HG03280 (cell line): Measurements from ENCODE around the gene ANKRD18A.
"Not testable (repeated sequence)": the region's sequence is repeated elsewhere in the genome, so short reads cannot be mapped to it uniquely, and the experiment has no call there.

ENCODE experiments used
- ATAC-seq: cut with Tn5 transposase; IDR thresholded peaks from one replicate; pipeline ENCODE4 v1.9.1; 2021; ENCODE audit warnings: mild to moderate bottlenecking, moderate library complexity; ENCODE audit not compliant: unreplicated experiment

The ANKRD18A gene

DNA sequence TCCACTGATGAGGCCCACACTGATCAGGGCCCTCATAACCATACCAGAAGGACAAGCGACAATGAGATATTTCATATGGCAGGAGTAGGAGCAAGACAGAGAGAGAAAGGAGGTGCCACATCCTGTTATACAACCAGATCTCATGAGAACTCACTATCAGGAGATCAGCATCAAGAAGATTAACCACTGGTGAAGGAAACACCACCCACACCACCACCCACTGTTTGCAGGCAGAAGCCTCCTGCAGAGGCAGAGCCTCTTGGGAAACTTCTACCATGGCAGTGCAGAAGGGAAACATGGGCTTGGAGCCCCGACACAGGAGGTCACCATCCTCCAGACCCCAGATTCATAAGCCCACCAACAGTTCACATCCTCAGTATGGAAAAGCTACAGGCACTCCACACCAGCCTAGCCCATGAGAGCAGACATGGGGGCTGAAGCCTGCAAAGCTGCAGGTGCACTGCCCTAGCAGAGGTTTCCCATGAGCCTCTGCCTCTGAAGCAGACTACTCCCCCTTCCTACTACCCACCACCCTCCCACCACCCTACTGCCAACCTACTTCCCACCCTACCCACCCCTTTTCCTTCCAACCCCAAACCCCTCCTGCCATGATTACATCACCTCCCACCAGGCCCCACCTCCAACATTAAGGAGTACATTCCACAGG is 73.8 kb downstream of the ANKRD18A start:
- not testable (repeated sequence) for ATAC-seq

- not testable (repeated sequence) for ATAC-seq
Measured at GRCh38 chr9:38540535-38540934, 79.9 kb downstream of the ANKRD18A start.

- no peak for ATAC-seq
Measured at GRCh38 chr9:38529317-38529716, 91.1 kb downstream of the ANKRD18A start.

DNA sequence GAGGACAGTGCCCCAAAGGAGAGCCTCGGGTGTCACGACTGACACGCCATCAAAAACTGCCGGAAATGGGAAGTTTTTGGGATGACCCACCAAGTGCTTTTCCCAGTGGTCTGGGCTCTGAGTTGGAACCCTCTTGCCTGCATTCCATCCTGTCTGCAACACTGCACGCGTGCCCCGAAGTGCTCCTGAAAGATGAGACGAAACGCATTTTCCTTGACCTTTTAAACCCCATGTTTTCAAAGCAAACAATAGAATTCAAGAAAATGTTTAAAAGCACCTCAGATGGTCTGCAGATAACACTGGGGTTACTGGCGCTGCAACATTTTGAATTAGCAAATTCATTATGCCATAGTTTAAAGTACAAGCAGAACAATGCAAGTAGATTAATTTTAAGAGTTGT is 92.9 kb downstream of the ANKRD18A start:
- ATAC-seq: no peak

DNA sequence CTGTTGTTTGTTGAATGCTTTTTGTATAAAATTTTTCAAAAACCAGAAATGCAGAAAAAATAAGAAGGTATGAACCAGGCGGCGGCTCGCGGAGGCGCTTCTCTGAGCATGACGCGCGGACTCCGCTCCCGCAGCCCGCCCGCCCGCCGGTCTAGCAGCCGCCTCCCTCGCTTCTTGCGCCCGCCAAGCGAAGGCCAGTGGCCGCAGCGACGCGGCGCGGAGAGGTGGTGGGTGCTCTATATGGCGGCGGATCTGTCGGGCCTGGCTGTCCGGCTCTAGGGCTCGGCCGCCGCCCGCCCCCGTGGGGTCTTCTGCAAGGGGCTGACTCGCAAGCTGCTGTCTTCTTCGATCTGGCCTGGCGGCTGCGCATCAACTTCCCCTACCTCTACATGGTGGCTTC is 93.8 kb downstream of the ANKRD18A start:
- no peak for ATAC-seq

GRCh38 chr9:38523121-38523520 is 97.3 kb downstream of the ANKRD18A start:
- ATAC-seq: no peak

DNA sequence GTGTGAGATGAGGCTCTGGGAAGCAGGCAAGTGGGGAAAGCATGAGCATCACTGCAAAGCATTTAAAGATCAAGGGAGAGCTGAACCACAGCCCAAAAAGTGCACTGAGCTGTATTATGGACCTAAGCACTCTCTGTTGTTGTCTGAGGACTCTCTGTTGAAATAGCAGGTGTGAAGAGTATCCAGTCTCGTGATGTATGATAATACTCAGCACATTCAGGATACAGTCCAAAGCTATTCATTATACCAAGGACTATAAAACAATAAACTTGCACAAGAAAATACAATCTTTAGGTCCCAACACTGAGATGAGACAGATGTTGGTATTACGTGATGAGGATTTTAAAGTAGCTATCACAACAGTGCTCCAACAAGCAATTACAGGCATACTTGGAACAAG is 98.6 kb downstream of the ANKRD18A start:
- no peak for ATAC-seq
